GM12874 (cell line): ENCODE data around the gene KRTAP4-1.
"Not testable (repeated sequence)": the region's sequence is repeated elsewhere in the genome, so short reads cannot be mapped to it uniquely, and the experiment has no call there.

Experiments used
- TF ChIP-seq, protein P1 (sequence below): IDR thresholded peaks from 2 replicates; pipeline ENCODE4 v1.5.1; 2011; ENCODE audit warnings: low read depth, mild to moderate bottlenecking, control low read depth, low read length, moderate library complexity; ENCODE audit not compliant: insufficient read depth

The KRTAP4-1 gene

GRCh38 chr17:41215681-41216080 lies 31.0 kb upstream of the KRTAP4-1 start:
- TF ChIP-seq, protein P1, sequence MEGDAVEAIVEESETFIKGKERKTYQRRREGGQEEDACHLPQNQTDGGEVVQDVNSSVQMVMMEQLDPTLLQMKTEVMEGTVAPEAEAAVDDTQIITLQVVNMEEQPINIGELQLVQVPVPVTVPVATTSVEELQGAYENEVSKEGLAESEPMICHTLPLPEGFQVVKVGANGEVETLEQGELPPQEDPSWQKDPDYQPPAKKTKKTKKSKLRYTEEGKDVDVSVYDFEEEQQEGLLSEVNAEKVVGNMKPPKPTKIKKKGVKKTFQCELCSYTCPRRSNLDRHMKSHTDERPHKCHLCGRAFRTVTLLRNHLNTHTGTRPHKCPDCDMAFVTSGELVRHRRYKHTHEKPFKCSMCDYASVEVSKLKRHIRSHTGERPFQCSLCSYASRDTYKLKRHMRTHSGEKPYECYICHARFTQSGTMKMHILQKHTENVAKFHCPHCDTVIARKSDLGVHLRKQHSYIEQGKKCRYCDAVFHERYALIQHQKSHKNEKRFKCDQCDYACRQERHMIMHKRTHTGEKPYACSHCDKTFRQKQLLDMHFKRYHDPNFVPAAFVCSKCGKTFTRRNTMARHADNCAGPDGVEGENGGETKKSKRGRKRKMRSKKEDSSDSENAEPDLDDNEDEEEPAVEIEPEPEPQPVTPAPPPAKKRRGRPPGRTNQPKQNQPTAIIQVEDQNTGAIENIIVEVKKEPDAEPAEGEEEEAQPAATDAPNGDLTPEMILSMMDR, result no peak

DNA sequence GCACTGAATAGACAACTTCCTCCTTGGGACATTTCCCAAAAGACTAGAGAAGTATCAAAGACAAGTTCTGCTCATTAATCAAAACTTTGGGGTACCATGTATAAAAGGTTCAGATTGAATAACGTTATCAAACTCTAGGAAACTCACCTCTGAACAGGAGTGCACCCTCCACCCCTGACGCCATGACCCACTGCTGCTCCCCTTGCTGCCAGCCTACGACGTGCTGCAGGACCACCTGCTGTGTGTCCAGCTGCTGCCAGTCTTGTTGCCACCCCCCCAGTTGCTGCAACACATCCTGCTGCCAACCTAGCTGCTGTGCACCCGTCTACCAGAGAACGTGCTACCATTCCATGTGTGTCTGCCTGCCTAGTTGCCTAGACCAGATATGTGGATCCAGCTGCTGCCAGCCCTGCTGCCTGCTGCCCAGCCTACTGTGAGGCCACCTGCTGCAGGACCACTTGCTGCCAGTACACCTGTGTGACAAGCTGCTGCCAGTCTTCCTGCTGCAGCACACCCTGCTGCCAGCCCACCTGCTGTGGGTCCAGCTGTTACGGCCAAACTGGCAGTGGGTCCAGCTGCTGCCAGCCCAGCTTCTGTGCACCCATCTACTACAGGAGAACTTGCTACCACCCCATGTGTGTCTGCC lies 27.9 kb upstream of the KRTAP4-1 start:
- TF ChIP-seq, protein P1, result no peak

GRCh38 chr17:41211845-41212466 lies 27.2 kb upstream of the KRTAP4-1 start:
- TF ChIP-seq, protein P1, result no peak

DNA sequence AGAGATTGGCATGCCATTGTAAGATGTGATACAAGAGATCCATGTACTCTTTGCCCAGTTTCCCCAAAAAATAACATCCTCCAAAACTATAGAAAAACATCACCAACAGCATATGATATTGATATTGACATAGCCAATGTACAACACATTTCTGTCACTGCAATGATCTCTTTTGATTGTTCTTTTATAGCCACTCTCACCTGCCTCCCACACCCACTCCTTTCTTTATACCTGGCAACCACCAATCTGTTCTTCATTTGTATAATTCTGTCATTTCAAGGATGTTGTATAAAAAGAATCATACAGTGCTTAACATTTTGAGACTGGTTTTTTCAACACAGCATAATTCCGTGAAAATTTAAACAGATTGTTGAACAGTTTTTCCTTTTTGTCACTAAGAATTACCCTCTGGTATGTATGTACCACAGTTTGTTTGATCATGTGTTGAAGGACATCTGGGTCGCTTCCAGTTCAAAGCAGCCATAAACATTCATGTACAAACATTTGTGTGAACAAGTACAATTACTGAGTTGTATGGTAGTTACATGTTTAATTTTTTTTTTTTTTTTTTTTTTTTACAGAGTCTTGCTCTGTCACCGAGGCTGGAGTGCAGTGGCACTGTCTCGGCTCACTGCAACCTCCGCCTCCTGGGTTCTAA lies 14.8 kb upstream of the KRTAP4-1 start:
- TF ChIP-seq, protein P1, result no peak

- TF ChIP-seq, protein P1, result no peak
These were observed 11.4 kb upstream of the KRTAP4-1 start for GRCh38 chr17:41196068-41196467.

DNA sequence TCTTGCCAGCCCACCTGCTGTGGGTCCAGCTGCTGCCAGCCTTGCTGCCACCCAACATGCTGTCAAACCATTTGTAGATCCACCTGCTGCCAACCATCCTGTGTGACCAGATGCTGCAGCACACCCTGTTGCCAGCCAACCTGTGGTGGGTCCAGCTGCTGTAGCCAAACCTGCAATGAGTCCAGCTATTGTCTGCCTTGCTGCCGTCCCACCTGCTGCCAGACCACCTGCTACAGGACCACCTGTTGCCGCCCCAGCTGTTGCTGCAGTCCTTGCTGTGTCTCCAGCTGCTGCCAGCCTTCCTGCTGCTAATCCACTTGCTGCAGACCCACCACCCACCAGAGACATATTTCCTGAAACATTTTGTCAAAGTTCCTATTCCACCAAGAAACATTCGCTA lies 5.6 kb upstream of the KRTAP4-1 start:
- TF ChIP-seq, protein P1, result no peak

DNA sequence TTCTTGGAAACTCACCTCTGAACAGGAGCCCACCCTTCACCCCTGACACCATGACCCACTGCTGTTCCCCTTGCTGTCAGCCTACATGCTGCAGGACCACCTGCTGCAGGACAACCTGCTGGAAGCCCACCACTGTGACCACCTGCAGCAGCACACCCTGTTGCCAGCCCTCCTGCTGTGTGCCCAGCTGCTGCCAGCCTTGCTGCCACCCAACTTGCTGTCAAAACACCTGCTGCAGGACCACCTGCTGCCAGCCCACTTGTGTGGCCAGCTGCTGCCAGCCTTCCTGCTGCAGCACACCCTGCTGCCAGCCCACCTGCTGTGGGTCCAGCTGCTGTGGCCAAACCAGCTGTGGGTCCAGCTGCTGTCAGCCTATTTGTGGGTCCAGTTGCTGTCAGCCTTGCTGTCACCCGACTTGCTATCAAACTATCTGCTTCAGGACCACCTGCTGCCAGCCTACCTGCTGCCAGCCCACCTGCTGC lies 5.2 kb upstream of the KRTAP4-1 start, which contains the start of gene KRTAP9-1:
KRTAP9-1 (plus strand) TSS at position 51 of the 482 bp plus-strand sequence; CDS start at position 51, 0 bp downstream.
- TF ChIP-seq, protein P1, result not testable (repeated sequence)
